Measurements from ENCODE around the gene RERE.

Gene RERE

DNA sequence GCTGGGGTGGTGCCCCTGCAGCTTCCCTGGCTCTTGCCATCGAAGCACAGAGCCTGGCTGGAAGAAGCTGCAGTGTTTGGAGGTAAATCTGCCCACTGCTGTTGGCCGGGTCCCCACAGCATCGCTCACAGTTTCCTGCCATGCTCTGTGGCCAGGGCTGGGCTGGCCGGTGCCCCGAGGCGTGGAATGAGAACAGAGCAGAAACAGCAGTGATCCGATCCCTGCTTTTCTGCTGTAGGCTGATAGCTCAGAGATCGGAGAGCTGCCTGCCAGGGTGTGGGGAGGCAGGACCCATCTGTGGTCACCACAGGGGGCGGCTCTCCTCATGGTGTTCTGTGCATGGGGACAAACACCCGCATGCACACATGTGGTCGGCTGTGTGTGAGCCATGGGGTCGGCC is 488.0 kb downstream of the RERE start:
- H3K27ac ChIP-seq (ENCODE audit: extremely low read depth, low read depth, low read length) = no peak overlapping the region
- TF ChIP-seq ZIC2 (tag by site-specific recombination; IDR thresholded peaks at IDR 0.05) = 0 out of 2 replicates have a peak, but pooled peaks have one; percentile 18
- TF ChIP-seq, protein P1, sequence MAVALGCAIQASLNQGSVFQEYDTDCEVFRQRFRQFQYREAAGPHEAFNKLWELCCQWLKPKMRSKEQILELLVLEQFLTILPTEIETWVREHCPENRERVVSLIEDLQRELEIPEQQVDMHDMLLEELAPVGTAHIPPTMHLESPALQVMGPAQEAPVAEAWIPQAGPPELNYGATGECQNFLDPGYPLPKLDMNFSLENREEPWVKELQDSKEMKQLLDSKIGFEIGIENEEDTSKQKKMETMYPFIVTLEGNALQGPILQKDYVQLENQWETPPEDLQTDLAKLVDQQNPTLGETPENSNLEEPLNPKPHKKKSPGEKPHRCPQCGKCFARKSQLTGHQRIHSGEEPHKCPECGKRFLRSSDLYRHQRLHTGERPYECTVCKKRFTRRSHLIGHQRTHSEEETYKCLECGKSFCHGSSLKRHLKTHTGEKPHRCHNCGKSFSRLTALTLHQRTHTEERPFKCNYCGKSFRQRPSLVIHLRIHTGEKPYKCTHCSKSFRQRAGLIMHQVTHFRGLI (tag by site-specific recombination; IDR thresholded peaks at IDR 0.05) = no peak
- ChIA-PET CTCF (no interaction called here), POLR2A (no interaction called here)
- H3K4me1 ChIP-seq (ENCODE audit: control insufficient read depth, insufficient read depth, low read length) = no peaks in the 10 kb centered on the region
- no peaks in the 10 kb centered on the region for H3K36me3 ChIP-seq (ENCODE audit: control insufficient read depth in 2 of 2, insufficient read depth in 1 of 2, low read length in 2 of 2)
- no peaks in the 10 kb centered on the region for H3K9me3 ChIP-seq (ENCODE audit: control insufficient read depth, insufficient read depth, low read depth, low read length)
- H3K4me3 ChIP-seq (ENCODE audit: low read depth, low read length) = no peak overlapping the region

DNA sequence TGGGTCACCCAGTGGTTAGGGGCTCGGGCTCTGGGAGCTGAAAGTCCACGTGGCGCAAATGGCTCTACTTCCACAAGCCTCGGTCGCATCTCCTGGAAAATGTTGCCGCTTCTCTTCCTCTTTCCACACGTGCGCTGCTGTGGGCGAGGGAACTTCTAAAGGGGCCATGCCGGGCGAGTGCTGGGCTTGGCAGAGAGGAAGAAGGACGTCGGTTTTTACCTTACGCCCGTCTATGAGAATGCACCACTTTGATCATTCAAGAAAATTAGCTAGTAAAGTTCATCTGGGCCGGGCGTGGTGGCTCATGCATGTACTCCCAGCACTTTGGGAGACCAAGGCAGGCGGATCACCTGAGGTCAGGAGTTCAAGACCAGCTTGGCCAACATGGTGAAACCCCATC is 489.2 kb downstream of the RERE start:
- CTCF ChIA-PET = interaction anchor here (0.6 kb wide), 1 partner anchor 11 kb away, joined by 3 read pairs; no protein-coding TSS in a partner anchor
- H3K36me3 ChIP-seq (ENCODE audit: control insufficient read depth in 2 of 2, insufficient read depth in 1 of 2, low read length in 2 of 2) = no peaks in the 10 kb centered on the region
- no peak overlapping the region for H3K27ac ChIP-seq (ENCODE audit: extremely low read depth, low read depth, low read length)
- POLR2A ChIA-PET = no interaction called here
- H3K9me3 ChIP-seq (ENCODE audit: control insufficient read depth, insufficient read depth, low read depth, low read length) = no peaks in the 10 kb centered on the region
- TF ChIP-seq, protein P2, sequence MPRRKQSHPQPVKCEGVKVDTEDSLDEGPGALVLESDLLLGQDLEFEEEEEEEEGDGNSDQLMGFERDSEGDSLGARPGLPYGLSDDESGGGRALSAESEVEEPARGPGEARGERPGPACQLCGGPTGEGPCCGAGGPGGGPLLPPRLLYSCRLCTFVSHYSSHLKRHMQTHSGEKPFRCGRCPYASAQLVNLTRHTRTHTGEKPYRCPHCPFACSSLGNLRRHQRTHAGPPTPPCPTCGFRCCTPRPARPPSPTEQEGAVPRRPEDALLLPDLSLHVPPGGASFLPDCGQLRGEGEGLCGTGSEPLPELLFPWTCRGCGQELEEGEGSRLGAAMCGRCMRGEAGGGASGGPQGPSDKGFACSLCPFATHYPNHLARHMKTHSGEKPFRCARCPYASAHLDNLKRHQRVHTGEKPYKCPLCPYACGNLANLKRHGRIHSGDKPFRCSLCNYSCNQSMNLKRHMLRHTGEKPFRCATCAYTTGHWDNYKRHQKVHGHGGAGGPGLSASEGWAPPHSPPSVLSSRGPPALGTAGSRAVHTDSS (tag by site-specific recombination; IDR thresholded peaks at IDR 0.05) = no peak
- TF ChIP-seq TRIM28 (IDR thresholded peaks at IDR 0.05; ENCODE audit: borderline replicate concordance, low read length) = no peak
- TF ChIP-seq RBAK (tag by site-specific recombination; IDR thresholded peaks at IDR 0.05) = no peak
- TF ChIP-seq TSHZ1 (tag by site-specific recombination; IDR thresholded peaks at IDR 0.05; ENCODE audit: borderline replicate concordance) = no peak
- no peak for TF ChIP-seq ZNF747 (tag by site-specific recombination; IDR thresholded peaks at IDR 0.05)
- TF ChIP-seq ZNF660 (tag by site-specific recombination; IDR thresholded peaks at IDR 0.05) = no peak
- TF ChIP-seq ZNF837 (tag by site-specific recombination; IDR thresholded peaks at IDR 0.05) = no peak
- no peak for TF ChIP-seq ZNF701 (tag by site-specific recombination; IDR thresholded peaks at IDR 0.05)
- no peak for TF ChIP-seq ZNF558 (tag by site-specific recombination; IDR thresholded peaks at IDR 0.05)
- TF ChIP-seq BCL11B (tag by site-specific recombination; IDR thresholded peaks at IDR 0.05; ENCODE audit: low read depth) = no peak
- no peaks in the 10 kb centered on the region for H3K4me1 ChIP-seq (ENCODE audit: control insufficient read depth, insufficient read depth, low read length)
- no peak overlapping the region for H3K4me3 ChIP-seq (ENCODE audit: low read depth, low read length)

DNA sequence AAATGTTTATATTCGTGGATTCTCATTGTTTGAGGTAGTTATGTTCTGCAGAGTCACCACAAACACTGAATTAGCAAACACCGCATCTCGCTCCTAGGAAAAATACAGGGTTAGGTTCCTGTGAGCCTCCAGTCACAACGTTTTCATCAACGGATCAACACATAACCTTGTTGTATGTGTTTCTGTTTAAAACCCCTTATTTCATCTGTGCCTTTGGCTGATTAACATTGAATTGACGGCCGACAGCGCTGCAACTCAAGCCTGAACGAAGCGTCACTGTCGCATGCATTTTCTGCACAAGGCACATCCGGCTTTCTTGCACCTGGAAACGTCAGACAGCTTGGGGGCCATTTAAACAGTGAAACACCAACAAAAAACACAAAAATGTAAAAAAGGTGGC is 491.2 kb downstream of the RERE start:
- H3K27ac ChIP-seq (ENCODE audit: extremely low read depth, low read depth, low read length) = no peak overlapping the region
- TF ChIP-seq, protein P3, sequence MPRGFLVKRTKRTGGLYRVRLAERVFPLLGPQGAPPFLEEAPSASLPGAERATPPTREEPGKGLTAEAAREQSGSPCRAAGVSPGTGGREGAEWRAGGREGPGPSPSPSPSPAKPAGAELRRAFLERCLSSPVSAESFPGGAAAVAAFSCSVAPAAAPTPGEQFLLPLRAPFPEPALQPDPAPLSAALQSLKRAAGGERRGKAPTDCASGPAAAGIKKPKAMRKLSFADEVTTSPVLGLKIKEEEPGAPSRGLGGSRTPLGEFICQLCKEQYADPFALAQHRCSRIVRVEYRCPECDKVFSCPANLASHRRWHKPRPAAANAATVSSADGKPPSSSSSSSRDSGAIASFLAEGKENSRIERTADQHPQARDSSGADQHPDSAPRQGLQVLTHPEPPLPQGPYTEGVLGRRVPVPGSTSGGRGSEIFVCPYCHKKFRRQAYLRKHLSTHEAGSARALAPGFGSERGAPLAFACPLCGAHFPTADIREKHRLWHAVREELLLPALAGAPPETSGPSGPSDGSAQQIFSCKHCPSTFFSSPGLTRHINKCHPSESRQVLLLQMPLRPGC (tag by site-specific recombination; IDR thresholded peaks at IDR 0.05) = no peak
- TF ChIP-seq ZNF658 (tag by site-specific recombination; IDR thresholded peaks at IDR 0.05) (no peak), ZNF510 (tag by site-specific recombination; IDR thresholded peaks at IDR 0.05; ENCODE audit: insufficient replicate concordance) (no peak), ZNF521 (tag by site-specific recombination; IDR thresholded peaks at IDR 0.05) (no peak), ZIC2 (tag by site-specific recombination; IDR thresholded peaks at IDR 0.05) (no peak), ZBTB48 (tag by site-specific recombination; IDR thresholded peaks at IDR 0.05) (no peak), GFI1B (tag by site-specific recombination; IDR thresholded peaks at IDR 0.05) (no peak), RBAK (tag by site-specific recombination; IDR thresholded peaks at IDR 0.05) (no peak)
- TF ChIP-seq, protein P4, sequence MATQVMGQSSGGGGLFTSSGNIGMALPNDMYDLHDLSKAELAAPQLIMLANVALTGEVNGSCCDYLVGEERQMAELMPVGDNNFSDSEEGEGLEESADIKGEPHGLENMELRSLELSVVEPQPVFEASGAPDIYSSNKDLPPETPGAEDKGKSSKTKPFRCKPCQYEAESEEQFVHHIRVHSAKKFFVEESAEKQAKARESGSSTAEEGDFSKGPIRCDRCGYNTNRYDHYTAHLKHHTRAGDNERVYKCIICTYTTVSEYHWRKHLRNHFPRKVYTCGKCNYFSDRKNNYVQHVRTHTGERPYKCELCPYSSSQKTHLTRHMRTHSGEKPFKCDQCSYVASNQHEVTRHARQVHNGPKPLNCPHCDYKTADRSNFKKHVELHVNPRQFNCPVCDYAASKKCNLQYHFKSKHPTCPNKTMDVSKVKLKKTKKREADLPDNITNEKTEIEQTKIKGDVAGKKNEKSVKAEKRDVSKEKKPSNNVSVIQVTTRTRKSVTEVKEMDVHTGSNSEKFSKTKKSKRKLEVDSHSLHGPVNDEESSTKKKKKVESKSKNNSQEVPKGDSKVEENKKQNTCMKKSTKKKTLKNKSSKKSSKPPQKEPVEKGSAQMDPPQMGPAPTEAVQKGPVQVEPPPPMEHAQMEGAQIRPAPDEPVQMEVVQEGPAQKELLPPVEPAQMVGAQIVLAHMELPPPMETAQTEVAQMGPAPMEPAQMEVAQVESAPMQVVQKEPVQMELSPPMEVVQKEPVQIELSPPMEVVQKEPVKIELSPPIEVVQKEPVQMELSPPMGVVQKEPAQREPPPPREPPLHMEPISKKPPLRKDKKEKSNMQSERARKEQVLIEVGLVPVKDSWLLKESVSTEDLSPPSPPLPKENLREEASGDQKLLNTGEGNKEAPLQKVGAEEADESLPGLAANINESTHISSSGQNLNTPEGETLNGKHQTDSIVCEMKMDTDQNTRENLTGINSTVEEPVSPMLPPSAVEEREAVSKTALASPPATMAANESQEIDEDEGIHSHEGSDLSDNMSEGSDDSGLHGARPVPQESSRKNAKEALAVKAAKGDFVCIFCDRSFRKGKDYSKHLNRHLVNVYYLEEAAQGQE (tag by site-specific recombination; IDR thresholded peaks at IDR 0.05) = no peak
- H3K9me3 ChIP-seq (ENCODE audit: control insufficient read depth, insufficient read depth, low read depth, low read length) = no peaks in the 10 kb centered on the region
- no peak overlapping the region for H3K4me3 ChIP-seq (ENCODE audit: low read depth, low read length)
- no peaks in the 10 kb centered on the region for H3K4me1 ChIP-seq (ENCODE audit: control insufficient read depth, insufficient read depth, low read length)
- H3K36me3 ChIP-seq (ENCODE audit: control insufficient read depth in 2 of 2, insufficient read depth in 1 of 2, low read length in 2 of 2) = no peaks in the 10 kb centered on the region
- CTCF ChIA-PET = interaction anchor here (0.6 to 1.3 kb wide), 3 partner anchors 45 to 444 kb away, joined by 3 to 4 read pairs (median 3); no protein-coding TSS in a partner anchor
- POLR2A ChIA-PET = no interaction called here

Data from HEK293 (cell line).